ENCODE measurements around the gene FAM180A. TPM values are rescaled to one million over a fixed set of nuclear protein-coding genes. Genes with fewer than 3 reads are reported as not detected.
A peak's percentile ranks its signal among the peaks of the same experiment; 100 is the strongest.

The FAM180A gene
- total and polyA plus RNA-seq, 2 of the 8 experiments (the other 6 are each of a cell fraction or from before 2014, with no cell fraction given) = not detected

DNA sequence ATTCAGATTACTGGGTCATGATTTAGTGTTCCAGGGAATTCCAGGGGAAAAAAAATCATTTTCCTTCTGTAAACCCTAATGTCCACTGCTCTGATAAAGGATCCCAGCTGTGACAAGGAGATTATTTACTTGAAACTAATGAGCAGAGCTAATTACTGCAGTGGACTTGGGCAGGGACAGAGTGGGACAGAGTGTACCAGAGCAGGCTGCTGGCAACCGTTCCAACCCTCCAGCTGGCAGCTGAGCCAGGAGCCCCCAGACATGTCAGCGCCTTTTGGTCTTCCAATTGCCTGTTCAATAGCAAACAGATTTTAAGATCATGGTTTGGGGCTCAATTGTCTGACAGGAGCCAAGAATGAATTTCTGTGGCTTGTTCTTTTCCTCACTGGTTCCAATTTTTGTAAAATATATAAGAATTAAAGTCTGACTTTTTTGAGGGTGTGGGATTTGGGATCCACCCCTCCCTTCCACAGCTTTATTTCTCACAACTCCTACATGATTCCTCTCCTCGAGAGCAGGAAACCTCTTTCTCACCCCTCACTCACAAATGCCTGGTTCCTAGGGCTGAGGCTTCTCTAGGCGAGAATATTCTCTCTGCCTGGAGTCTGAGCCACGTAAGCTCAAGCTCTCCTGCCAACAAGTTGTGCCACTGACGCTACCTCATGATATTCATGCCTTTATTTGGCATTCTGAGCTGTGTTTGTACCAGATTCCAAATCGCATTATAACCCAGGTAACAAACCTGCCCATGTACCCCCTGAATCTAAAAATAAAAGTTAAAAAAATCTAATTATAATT lies 20.6 kb upstream of the FAM180A start:
- Histone ChIP-seq H3K23ac (ENCODE audit: insufficient read length) (no peak overlapping the region), H3K36me3 (ENCODE audit: control insufficient read depth in 2 of 4, insufficient read depth in 4 of 4, low read length in 3 of 4) (no peaks in the 10 kb centered on the region), H4K5ac (ENCODE audit: insufficient read length, low read depth, low read length) (no peak overlapping the region), H3K4me3 (ENCODE audit: extremely low read depth in 1 of 4, insufficient read depth in 2 of 4, low read depth in 3 of 4, low read length in 4 of 4) (no peak overlapping the region), H3K27ac (ENCODE audit: low read depth, low read length) (no peak overlapping the region), H2AFZ (ENCODE audit: low read length) (peak overlapping the region; percentile 88; the same call in 1 of the 2 replicates), H3K18ac (ENCODE audit: extremely low read depth, low read length) (0 out of 2 replicates have a peak overlapping the region, but pooled peaks have one; percentile 20), H3K79me1 (ENCODE audit: low read depth, low read length) (no peaks in the 10 kb centered on the region), H4K91ac (replicated peaks; ENCODE audit: insufficient read length, low read length) (no peak overlapping the region), H4K20me1 (replicated peaks in 1 of 2; ENCODE audit: control insufficient read depth in 1 of 2, insufficient read depth in 2 of 2, low read length in 2 of 2) (no peaks in the 10 kb centered on the region), H3K4me1 (replicated peaks in 1 of 4; ENCODE audit: control insufficient read depth in 3 of 4, insufficient read depth in 4 of 4, low read length in 3 of 4) (peaks cover 0 to 8% (median 0%) of the 10 kb centered on the region in 4 experiments; a peak in 2 of 7 replicates), H3K4ac (replicated peaks; ENCODE audit: insufficient read length, low read depth, low read length) (no peak overlapping the region), H3K9me3 (ENCODE audit: insufficient read depth in 2 of 2, low read depth in 1 of 2, low read length in 1 of 2) (no peaks in the 10 kb centered on the region), H3K56ac (replicated peaks; ENCODE audit: insufficient read length, low read depth, low read length) (no peak overlapping the region), H4K8ac (ENCODE audit: extremely low read depth, insufficient read depth, low read length) (no peak overlapping the region), H2BK5ac (ENCODE audit: low read depth, low read length) (no peak overlapping the region), H2BK15ac (ENCODE audit: low read length) (peak overlapping the region; percentile 83), H3K4me2 (ENCODE audit: insufficient read depth in 1 of 2, low read depth in 2 of 2, low read length in 2 of 2) (no peak overlapping the region), H2BK12ac (ENCODE audit: low read depth, low read length) (no peak overlapping the region), H3K27me3 (replicated peaks in 1 of 4; ENCODE audit: control insufficient read depth in 3 of 4, extremely low read depth in 1 of 4, insufficient read depth in 3 of 4, low read length in 3 of 4) (no peaks in the 10 kb centered on the region), H3K23me2 (ENCODE audit: low read depth, low read length) (no peaks in the 10 kb centered on the region), H2BK20ac (ENCODE audit: low read length) (no peak overlapping the region), H2AK5ac (ENCODE audit: low read depth, low read length) (no peak overlapping the region), H3K9ac (replicated peaks in 1 of 4; ENCODE audit: extremely low read depth in 1 of 4, low read depth in 3 of 4, low read length in 3 of 4) (no peak overlapping the region), H3K79me2 (ENCODE audit: control insufficient read depth in 1 of 2, insufficient read depth in 2 of 2, low read length in 2 of 2) (no peaks in the 10 kb centered on the region), H2BK120ac (replicated peaks; ENCODE audit: low read depth, low read length) (no peak overlapping the region), H3K14ac (ENCODE audit: insufficient read length) (no peak overlapping the region)
- ChIA-PET CTCF (ENCODE audit: partially characterized antibody) (interaction anchor here (0.5 to 5.5 kb wide), 4 partner anchors 58 to 346 kb away, joined by 3 to 26 read pairs (median 4); no protein-coding TSS in a partner anchor), POLR2A (ENCODE audit: partially characterized antibody) (no interaction called here)
- 85% methylated on average over 7 of the region's 7 CpGs; no CpG with 5 or more reads in 1 of the 2 experiments for WGBS, 2 experiments (ENCODE audit: extremely low coverage in 1 of 2, insufficient coverage in 1 of 2, insufficient read length in 1 of 2, insufficient replicate concordance in 2 of 2, low coverage in 1 of 2, low lambda C conversion rate in 2 of 2, missing lambda C conversion rate in 1 of 2)
- peak in 1 of 2 experiments; percentile 6 for DNase-seq (ENCODE audit: low read depth in 1 of 2, low spot score in 2 of 2)
- FAIRE-seq = no peak
- TF ChIP-seq FOSL1 (IDR thresholded peaks at IDR 0.05; ENCODE audit: insufficient read depth, low read depth, low read length) (no peak), SAP30 (IDR thresholded peaks at IDR 0.05; ENCODE audit: insufficient read depth, insufficient replicate concordance, low read length) (no peak), KDM1A (IDR thresholded peaks at IDR 0.05; ENCODE audit: borderline replicate concordance, low read length) (no peak), CTBP2 (IDR thresholded peaks at IDR 0.05; ENCODE audit: borderline replicate concordance, insufficient read depth, insufficient read length, low read length) (no peak), ATF2 (IDR thresholded peaks at IDR 0.05; ENCODE audit: low read length) (no peak), TEAD4 (IDR thresholded peaks at IDR 0.05; ENCODE audit: low read depth, low read length) (no peak), RXRA (IDR thresholded peaks at IDR 0.05; ENCODE audit: insufficient read depth, low read depth, low read length) (no peak), SIRT6 (IDR thresholded peaks at IDR 0.05; ENCODE audit: low read length) (no peak), RFX5 (IDR thresholded peaks at IDR 0.05; ENCODE audit: borderline replicate concordance, low read depth, low read length) (no peak), SRF (IDR thresholded peaks at IDR 0.05; ENCODE audit: low read depth, low read length) (no peak)
